K562 (cell line): ENCODE results near the gene DCAF11.

ENCODE experiments used
- CCNT2 ChIP-seq: IDR thresholded peaks from 2 replicates; pipeline ENCODE4 v1.6.1; 2011; ENCODE audit warnings: borderline replicate concordance, low read depth, mild to moderate bottlenecking, moderate library complexity, mixed read lengths, low read length; ENCODE audit not compliant: insufficient read length; ENCODE audit errors: extremely low read depth
- EHMT2 ChIP-seq: fragments of 450-650 bp; IDR thresholded peaks from 2 replicates; pipeline ENCODE4 v1.6.1; 2018; ENCODE audit warnings: antibody characterized with exemption
- ERF ChIP-seq: fragments of 450-650 bp; formaldehyde crosslinking; IDR thresholded peaks from 2 replicates; pipeline ENCODE4 v1.4.0; 2020; ENCODE audit warnings: mild to moderate bottlenecking, mixed read lengths
- EWSR1 ChIP-seq: fragments of 450-650 bp; IDR thresholded peaks from 2 replicates; pipeline ENCODE4 v1.6.1; 2018; ENCODE audit warnings: borderline replicate concordance, mild to moderate bottlenecking, low read depth, moderate library complexity; ENCODE audit not compliant: partially characterized antibody
- EZH2 ChIP-seq: IDR thresholded peaks from 2 replicates; pipeline ENCODE4 v1.6.1; 2012; ENCODE audit warnings: low read depth, mild to moderate bottlenecking, inconsistent platforms, low read length, borderline replicate concordance
- HDAC1 ChIP-seq, 2 experiments: fragments of 450-650 bp; IDR thresholded peaks; 2 replicates each; pipeline ENCODE4 v1.6.1; 2016 to 2017; ENCODE audit warnings: inconsistent platforms in 1 of 2, mild to moderate bottlenecking in 1 of 2, moderate library complexity in 1 of 2
- NBN ChIP-seq: fragments of 450-650 bp; IDR thresholded peaks from 2 replicates; pipeline ENCODE4 v1.6.1; 2016; ENCODE audit warnings: low read depth, mild to moderate bottlenecking
- NRF1 ChIP-seq, 2 experiments: fragments of 450-650 bp; IDR thresholded peaks in 1 of 2; conservative IDR thresholded peaks in 1 of 2; 2 replicates each; pipeline ENCODE4 v1.6.1; 2014; ENCODE audit warnings: mild to moderate bottlenecking in 2 of 2
- YY1 ChIP-seq, 3 experiments: IDR thresholded peaks; 2 replicates each; pipeline ENCODE4 v1.6.1; 2011; ENCODE audit warnings: low read length in 2 of 3, mild to moderate bottlenecking in 2 of 3, moderate library complexity in 2 of 3, borderline replicate concordance in 1 of 3, control low read depth in 1 of 3, low read depth in 1 of 3; ENCODE audit not compliant: insufficient read depth in 3 of 3, insufficient replicate concordance in 2 of 3, control insufficient read depth in 1 of 3, insufficient read length in 1 of 3; ENCODE audit errors: extremely low read depth in 1 of 3
- TF ChIP-seq, protein P1 (sequence below): fragments of 450-650 bp; formaldehyde crosslinking; conservative IDR thresholded peaks from 2 replicates; pipeline ENCODE4 v1.4.0; 2022; ENCODE audit warnings: mild to moderate bottlenecking, missing genetic modification characterization
- TF ChIP-seq, protein P2 (sequence below), 3 experiments: IDR thresholded peaks in 2 of 3; conservative IDR thresholded peaks in 1 of 3; 2 replicates each; pipeline ENCODE4 v1.5.1; 2011 to 2012; ENCODE audit warnings: low read length in 3 of 3, mild to moderate bottlenecking in 3 of 3, control low read depth in 2 of 3, improper control_type of control experiment in 1 of 3, inconsistent platforms in 1 of 3, low read depth in 1 of 3, mixed read lengths in 1 of 3, moderate library complexity in 1 of 3; ENCODE audit not compliant: insufficient read depth in 2 of 3

DNA sequence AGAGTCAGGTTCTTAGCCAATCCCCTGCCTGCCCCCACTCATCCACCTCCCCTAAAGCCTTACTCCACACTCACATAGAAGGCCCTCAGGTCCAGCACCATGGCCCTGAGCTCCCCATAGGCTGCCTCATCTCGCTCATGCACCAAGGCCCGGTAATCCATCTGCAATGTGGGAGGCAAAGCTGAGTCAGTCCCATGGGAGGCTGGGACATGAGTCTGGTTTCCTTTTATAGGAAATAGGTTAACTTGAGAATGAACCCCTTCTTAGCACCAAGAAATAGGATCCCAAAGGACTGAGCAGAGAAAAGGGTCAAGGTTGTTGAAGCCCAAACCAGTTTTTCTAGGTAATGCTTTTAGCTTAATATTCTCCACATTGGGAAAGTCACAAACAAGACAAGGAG, 28.9 kb downstream of the DCAF11 start:
- TF ChIP-seq NRF1 (conservative IDR thresholded peaks at IDR 0.05 in 1 of 2, IDR thresholded peaks at IDR 0.05 in 1 of 2), result no peak
- no peak for TF ChIP-seq ERF
- no peak for TF ChIP-seq EWSR1
- TF ChIP-seq YY1 (IDR thresholded peaks at IDR 0.05; ENCODE audit: borderline replicate concordance in 1 of 3, control insufficient read depth in 1 of 3, extremely low read depth in 1 of 3, insufficient read depth in 3 of 3, insufficient read length in 1 of 3, insufficient replicate concordance in 2 of 3, low read depth in 1 of 3, low read length in 2 of 3), result no peak
- TF ChIP-seq, protein P1, sequence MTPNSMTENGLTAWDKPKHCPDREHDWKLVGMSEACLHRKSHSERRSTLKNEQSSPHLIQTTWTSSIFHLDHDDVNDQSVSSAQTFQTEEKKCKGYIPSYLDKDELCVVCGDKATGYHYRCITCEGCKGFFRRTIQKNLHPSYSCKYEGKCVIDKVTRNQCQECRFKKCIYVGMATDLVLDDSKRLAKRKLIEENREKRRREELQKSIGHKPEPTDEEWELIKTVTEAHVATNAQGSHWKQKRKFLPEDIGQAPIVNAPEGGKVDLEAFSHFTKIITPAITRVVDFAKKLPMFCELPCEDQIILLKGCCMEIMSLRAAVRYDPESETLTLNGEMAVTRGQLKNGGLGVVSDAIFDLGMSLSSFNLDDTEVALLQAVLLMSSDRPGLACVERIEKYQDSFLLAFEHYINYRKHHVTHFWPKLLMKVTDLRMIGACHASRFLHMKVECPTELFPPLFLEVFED (CRISPR knock-in tag), result no peak
- TF ChIP-seq, protein P2, sequence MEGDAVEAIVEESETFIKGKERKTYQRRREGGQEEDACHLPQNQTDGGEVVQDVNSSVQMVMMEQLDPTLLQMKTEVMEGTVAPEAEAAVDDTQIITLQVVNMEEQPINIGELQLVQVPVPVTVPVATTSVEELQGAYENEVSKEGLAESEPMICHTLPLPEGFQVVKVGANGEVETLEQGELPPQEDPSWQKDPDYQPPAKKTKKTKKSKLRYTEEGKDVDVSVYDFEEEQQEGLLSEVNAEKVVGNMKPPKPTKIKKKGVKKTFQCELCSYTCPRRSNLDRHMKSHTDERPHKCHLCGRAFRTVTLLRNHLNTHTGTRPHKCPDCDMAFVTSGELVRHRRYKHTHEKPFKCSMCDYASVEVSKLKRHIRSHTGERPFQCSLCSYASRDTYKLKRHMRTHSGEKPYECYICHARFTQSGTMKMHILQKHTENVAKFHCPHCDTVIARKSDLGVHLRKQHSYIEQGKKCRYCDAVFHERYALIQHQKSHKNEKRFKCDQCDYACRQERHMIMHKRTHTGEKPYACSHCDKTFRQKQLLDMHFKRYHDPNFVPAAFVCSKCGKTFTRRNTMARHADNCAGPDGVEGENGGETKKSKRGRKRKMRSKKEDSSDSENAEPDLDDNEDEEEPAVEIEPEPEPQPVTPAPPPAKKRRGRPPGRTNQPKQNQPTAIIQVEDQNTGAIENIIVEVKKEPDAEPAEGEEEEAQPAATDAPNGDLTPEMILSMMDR (IDR thresholded peaks at IDR 0.05 in 2 of 3, conservative IDR thresholded peaks at IDR 0.05 in 1 of 3; ENCODE audit: insufficient read depth in 2 of 3, low read depth in 1 of 3, low read length in 3 of 3), result no peak
- TF ChIP-seq EZH2, result no peak
- TF ChIP-seq HDAC1 (IDR thresholded peaks at IDR 0.05), result no peak
- no peak for TF ChIP-seq EHMT2
- TF ChIP-seq NBN, result no peak
- TF ChIP-seq CCNT2, result no peak
